Measurements from ENCODE around the gene TRIM50. TPM values are rescaled to one million over a fixed set of nuclear protein-coding genes. Genes with fewer than 3 reads are reported as not detected.

The TRIM50 gene
- total and polyA plus RNA-seq, 2 of the 13 experiments (the other 11 are each of a cell fraction or from before 2014, with no cell fraction given) = 4.2 to 24.5 TPM

DNA sequence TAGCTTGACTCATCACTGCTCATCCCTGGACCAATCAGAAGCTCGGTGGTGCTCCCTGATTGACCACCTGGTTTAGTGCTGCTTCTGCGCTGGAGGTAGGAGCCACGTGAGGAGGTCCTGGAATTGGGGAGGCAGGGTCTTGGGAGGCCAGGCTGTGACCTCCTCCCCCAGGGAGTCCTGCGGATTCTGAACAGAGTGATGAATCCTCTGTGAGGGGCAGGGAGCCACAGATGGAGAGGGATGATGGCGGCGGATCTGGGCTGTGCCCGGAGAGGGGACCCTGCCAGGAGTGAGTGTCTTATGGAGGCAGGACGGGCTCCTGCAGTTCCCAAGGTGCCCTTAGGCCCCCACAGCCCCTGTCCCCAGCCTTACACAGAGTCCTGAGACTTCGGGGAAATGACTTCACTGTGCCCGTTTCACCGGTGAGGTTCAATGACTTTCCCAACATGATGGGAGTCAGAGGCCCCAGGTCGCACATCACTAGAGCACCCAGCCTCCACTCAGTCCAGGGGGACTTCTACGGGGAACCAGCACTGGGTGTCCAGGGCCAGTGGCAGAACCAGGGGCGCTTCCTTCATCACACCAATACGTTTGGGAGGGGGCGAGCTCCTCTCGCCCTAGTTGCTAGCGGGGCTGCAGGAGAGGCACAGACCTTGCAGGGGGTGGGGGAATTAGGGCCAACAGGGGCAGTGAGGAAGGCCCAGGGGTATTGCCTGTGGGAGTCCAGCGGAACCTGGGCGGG, 49.0 kb upstream of the TRIM50 start (continued):
- TF ChIP-seq, protein P1, sequence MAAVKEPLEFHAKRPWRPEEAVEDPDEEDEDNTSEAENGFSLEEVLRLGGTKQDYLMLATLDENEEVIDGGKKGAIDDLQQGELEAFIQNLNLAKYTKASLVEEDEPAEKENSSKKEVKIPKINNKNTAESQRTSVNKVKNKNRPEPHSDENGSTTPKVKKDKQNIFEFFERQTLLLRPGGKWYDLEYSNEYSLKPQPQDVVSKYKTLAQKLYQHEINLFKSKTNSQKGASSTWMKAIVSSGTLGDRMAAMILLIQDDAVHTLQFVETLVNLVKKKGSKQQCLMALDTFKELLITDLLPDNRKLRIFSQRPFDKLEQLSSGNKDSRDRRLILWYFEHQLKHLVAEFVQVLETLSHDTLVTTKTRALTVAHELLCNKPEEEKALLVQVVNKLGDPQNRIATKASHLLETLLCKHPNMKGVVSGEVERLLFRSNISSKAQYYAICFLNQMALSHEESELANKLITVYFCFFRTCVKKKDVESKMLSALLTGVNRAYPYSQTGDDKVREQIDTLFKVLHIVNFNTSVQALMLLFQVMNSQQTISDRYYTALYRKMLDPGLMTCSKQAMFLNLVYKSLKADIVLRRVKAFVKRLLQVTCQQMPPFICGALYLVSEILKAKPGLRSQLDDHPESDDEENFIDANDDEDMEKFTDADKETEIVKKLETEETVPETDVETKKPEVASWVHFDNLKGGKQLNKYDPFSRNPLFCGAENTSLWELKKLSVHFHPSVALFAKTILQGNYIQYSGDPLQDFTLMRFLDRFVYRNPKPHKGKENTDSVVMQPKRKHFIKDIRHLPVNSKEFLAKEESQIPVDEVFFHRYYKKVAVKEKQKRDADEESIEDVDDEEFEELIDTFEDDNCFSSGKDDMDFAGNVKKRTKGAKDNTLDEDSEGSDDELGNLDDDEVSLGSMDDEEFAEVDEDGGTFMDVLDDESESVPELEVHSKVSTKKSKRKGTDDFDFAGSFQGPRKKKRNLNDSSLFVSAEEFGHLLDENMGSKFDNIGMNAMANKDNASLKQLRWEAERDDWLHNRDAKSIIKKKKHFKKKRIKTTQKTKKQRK (IDR thresholded peaks at IDR 0.05; ENCODE audit: low read length) = no peak
- TF ChIP-seq PRMT3 (CRISPR knock-in tag; IDR thresholded peaks at IDR 0.05; ENCODE audit: borderline replicate concordance, low read depth) (no peak), U2AF1 (optimal IDR thresholded peaks at IDR 0.05; ENCODE audit: low read depth, low read length) (no peak), ZNF382 (CRISPR knock-in tag; IDR thresholded peaks at IDR 0.05; ENCODE audit: borderline replicate concordance) (no peak), ZNF331 (CRISPR knock-in tag; IDR thresholded peaks at IDR 0.05) (no peak), RBM22 (optimal IDR thresholded peaks at IDR 0.05; ENCODE audit: low read length) (no peak), ZNF546 (CRISPR knock-in tag; conservative IDR thresholded peaks at IDR 0.05) (no peak), ZNF614 (CRISPR knock-in tag; IDR thresholded peaks at IDR 0.05; ENCODE audit: borderline replicate concordance) (no peak), ZNF605 (CRISPR knock-in tag; IDR thresholded peaks at IDR 0.05) (no peak), THYN1 (CRISPR knock-in tag; IDR thresholded peaks at IDR 0.05; ENCODE audit: borderline replicate concordance, low read depth) (no peak), SALL2 (CRISPR knock-in tag; IDR thresholded peaks at IDR 0.05) (no peak), TBL1XR1 (IDR thresholded peaks at IDR 0.05; ENCODE audit: borderline replicate concordance, low read length, partially characterized antibody) (no peak), ZNF557 (CRISPR knock-in tag; IDR thresholded peaks at IDR 0.05) (no peak)
- TF ChIP-seq, protein P2, sequence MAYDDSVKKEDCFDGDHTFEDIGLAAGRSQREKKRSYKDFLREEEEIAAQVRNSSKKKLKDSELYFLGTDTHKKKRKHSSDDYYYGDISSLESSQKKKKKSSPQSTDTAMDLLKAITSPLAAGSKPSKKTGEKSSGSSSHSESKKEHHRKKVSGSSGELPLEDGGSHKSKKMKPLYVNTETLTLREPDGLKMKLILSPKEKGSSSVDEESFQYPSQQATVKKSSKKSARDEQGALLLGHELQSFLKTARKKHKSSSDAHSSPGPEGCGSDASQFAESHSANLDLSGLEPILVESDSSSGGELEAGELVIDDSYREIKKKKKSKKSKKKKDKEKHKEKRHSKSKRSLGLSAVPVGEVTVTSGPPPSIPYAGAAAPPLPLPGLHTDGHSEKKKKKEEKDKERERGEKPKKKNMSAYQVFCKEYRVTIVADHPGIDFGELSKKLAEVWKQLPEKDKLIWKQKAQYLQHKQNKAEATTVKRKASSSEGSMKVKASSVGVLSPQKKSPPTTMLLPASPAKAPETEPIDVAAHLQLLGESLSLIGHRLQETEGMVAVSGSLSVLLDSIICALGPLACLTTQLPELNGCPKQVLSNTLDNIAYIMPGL (CRISPR knock-in tag; IDR thresholded peaks at IDR 0.05; ENCODE audit: borderline replicate concordance in 1 of 2, low read depth in 1 of 2) = no peak
